HG02973 (cell line): Measurements from ENCODE around the gene DLGAP4.

Experiments used
- ATAC-seq: cut with Tn5 transposase; IDR thresholded peaks from one replicate; pipeline ENCODE4 v1.9.1; 2021; ENCODE audit warnings: moderate library complexity; ENCODE audit not compliant: unreplicated experiment

DLGAP4 gene

GRCh38 chr20:36574366-36575135 is 268.4 kb downstream of the DLGAP4 start:
- ATAC-seq: no peak

- no peak for ATAC-seq
Observed at GRCh38 chr20:36576081-36576445, 269.9 kb downstream of the DLGAP4 start.
